Keratinocyte (primary cell): ENCODE results near the gene TCF19. TPM values are rescaled to one million over a fixed set of nuclear protein-coding genes. Genes with fewer than 3 reads are reported as not detected.

ENCODE experiments used
- DNase-seq: peaks from one replicate; pipeline ENCODE4 v3.0.0-alpha.2; 2011; ENCODE audit warnings: low read depth, missing footprints, low spot score
- FAIRE-seq: peaks from 2 replicates; lab custom pipeline; 2011; peaks lifted over from hg19 to GRCh38; lab: Jason Lieb, UNC
- H2AFZ ChIP-seq: 2 replicates; pipeline ENCODE4 v1.6.0; 2012; ENCODE audit warnings: low read length, control low read depth, inconsistent platforms; ENCODE audit not compliant: control insufficient read depth
- H3K27ac ChIP-seq: 2 replicates; pipeline ENCODE4 v1.5.1; 2011; ENCODE audit warnings: low read length; ENCODE audit not compliant: control insufficient read depth, insufficient read depth
- H3K27me3 ChIP-seq: 3 replicates; pipeline ENCODE4 v1.6.0; 2011; ENCODE audit warnings: low read length; ENCODE audit not compliant: control insufficient read depth, insufficient read depth; ENCODE audit errors: extremely low read depth
- H3K36me3 ChIP-seq, 2 experiments: 2 replicates in 1 of 2; 3 replicates in 1 of 2; pipeline ENCODE4 v1.5.1; 2011; ENCODE audit warnings: low read length in 2 of 2, mild to moderate bottlenecking in 1 of 2; ENCODE audit not compliant: control insufficient read depth in 2 of 2, insufficient read depth in 2 of 2; ENCODE audit errors: extremely low read depth in 1 of 2
- H3K4me1 ChIP-seq: 3 replicates; pipeline ENCODE4 v1.5.1; 2011; ENCODE audit warnings: low read length; ENCODE audit not compliant: control insufficient read depth, insufficient read depth; ENCODE audit errors: extremely low read depth
- H3K4me2 ChIP-seq: 3 replicates; pipeline ENCODE4 v1.6.0; 2011; ENCODE audit warnings: low read depth, low read length; ENCODE audit not compliant: control insufficient read depth, insufficient read depth; ENCODE audit errors: extremely low read depth
- H3K4me3 ChIP-seq, 3 experiments: fragments of 200-600 bp in 1 of 3; sonication (generic) in 1 of 3; 2 replicates in 2 of 3; 3 replicates in 1 of 3; pipeline ENCODE4 v1.5.1; 2011 to 2016; ENCODE audit warnings: low read length in 3 of 3, mild to moderate bottlenecking in 3 of 3, control low read depth in 2 of 3, inconsistent platforms in 1 of 3, low read depth in 1 of 3, mixed read lengths in 1 of 3, mixed run types in 1 of 3, moderate library complexity in 1 of 3; ENCODE audit not compliant: control insufficient read depth in 2 of 3, insufficient read depth in 2 of 3; ENCODE audit errors: extremely low read depth in 1 of 3
- H3K79me2 ChIP-seq: 2 replicates; pipeline ENCODE4 v1.6.0; 2012; ENCODE audit warnings: low read length; ENCODE audit not compliant: control insufficient read depth, insufficient read depth
- H3K9ac ChIP-seq: 3 replicates; pipeline ENCODE4 v1.6.0; 2011; ENCODE audit warnings: low read length; ENCODE audit not compliant: control insufficient read depth, insufficient read depth; ENCODE audit errors: extremely low read depth
- H3K9me1 ChIP-seq: 3 replicates; pipeline ENCODE4 v1.6.0; 2011; ENCODE audit warnings: low read length; ENCODE audit not compliant: control insufficient read depth, insufficient read depth; ENCODE audit errors: extremely low read depth
- H3K9me3 ChIP-seq: 2 replicates; pipeline ENCODE4 v1.5.1; 2012; ENCODE audit warnings: low read depth, low read length; ENCODE audit not compliant: control insufficient read depth
- H4K20me1 ChIP-seq: 3 replicates; pipeline ENCODE4 v1.6.0; 2011; ENCODE audit warnings: low read length; ENCODE audit not compliant: control insufficient read depth, insufficient read depth; ENCODE audit errors: extremely low read depth
- EZH2 ChIP-seq: IDR thresholded peaks from one replicate; pipeline ENCODE4 v1.6.1; 2012; ENCODE audit warnings: inconsistent platforms, mild to moderate bottlenecking, low read length, moderate library complexity
- dilution Hi-C: fragments of 300-500 bp; cut with MboI; formaldehyde crosslinking; loops from one replicate; pipeline ENCODE4 v1.7.0; 2020; ENCODE audit warnings: low sequenced_read_pairs; ENCODE audit not compliant: extremely low pct_ligation_motif_present
- polyA plus RNA-seq, 5 experiments: library from polyadenylated mRNA; depleted of rRNA in 3 of 5; stranded (reverse) in 3 of 5; stranded (forward) in 1 of 5; unstranded in 1 of 5; fragments of >200 nt; gene quantifications; 1 replicate in 1 of 5; 2 replicates in 3 of 5; 3 replicates in 1 of 5; pipeline versions ENCODE4 v1.2.1 to v1.2.3, GENCODE V29; 2011 to 2012; ENCODE audit warnings: missing spikeins in 2 of 5, low read depth in 1 of 5, low replicate concordance in 1 of 5
- TF ChIP-seq, protein P1 (sequence below), 3 experiments: IDR thresholded peaks in 1 of 3; conservative IDR thresholded peaks in 1 of 3; optimal IDR thresholded peaks in 1 of 3; 2 replicates in 2 of 3; 3 replicates in 1 of 3; pipeline versions ENCODE3 to v1.5.1; 2011; ENCODE audit warnings: low read length in 3 of 3, mild to moderate bottlenecking in 3 of 3, moderate library complexity in 2 of 3, control low read depth in 1 of 3, inconsistent platforms in 1 of 3; ENCODE audit not compliant: insufficient read depth in 2 of 3; ENCODE audit errors: extremely low read depth in 1 of 3

The TCF19 gene
- polyA plus RNA-seq, 1 donor (not counting 4 experiments of a cell fraction or from before 2014, with no cell fraction given) = 7.4 TPM

DNA sequence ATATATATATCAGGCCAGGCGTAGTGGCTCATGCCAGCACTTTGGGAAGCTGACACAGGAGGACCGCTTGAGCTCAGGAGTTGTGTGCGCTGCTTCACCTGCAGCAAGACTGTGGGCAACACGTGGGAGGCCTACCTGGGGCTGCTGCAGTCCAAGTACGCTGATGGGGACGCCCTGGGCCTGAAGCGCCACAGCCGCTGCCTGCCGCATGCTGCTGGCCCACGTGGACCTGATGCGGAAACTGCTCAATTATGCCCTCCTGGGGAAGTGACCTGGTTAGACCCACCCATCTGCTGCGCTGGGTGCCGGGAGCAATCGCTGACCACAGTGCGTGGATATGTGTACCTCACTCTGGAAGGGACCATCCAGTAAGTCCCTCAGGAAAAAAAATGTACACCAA is 17.7 kb upstream of the TCF19 start:
- H3K36me3 ChIP-seq = peaks cover 2 to 3% of the 10 kb centered on the region in 2 experiments
- no peaks in the 10 kb centered on the region for H3K27me3 ChIP-seq
- H3K9me3 ChIP-seq = no peaks in the 10 kb centered on the region
- H3K4me3 ChIP-seq = no peak overlapping the region
- dilution Hi-C loops = no loop called here
- H3K79me2 ChIP-seq = no peaks in the 10 kb centered on the region
- H3K9me1 ChIP-seq = no peaks in the 10 kb centered on the region
- H3K9ac ChIP-seq = no peak overlapping the region
- FAIRE-seq = no peak
- peaks cover 10% of the 10 kb centered on the region for H3K4me1 ChIP-seq
- H4K20me1 ChIP-seq = no peaks in the 10 kb centered on the region
- no peak overlapping the region for H2AFZ ChIP-seq
- no peak overlapping the region for H3K4me2 ChIP-seq
- DNase-seq = no peak
- H3K27ac ChIP-seq = no peak overlapping the region
- TF ChIP-seq, protein P1, sequence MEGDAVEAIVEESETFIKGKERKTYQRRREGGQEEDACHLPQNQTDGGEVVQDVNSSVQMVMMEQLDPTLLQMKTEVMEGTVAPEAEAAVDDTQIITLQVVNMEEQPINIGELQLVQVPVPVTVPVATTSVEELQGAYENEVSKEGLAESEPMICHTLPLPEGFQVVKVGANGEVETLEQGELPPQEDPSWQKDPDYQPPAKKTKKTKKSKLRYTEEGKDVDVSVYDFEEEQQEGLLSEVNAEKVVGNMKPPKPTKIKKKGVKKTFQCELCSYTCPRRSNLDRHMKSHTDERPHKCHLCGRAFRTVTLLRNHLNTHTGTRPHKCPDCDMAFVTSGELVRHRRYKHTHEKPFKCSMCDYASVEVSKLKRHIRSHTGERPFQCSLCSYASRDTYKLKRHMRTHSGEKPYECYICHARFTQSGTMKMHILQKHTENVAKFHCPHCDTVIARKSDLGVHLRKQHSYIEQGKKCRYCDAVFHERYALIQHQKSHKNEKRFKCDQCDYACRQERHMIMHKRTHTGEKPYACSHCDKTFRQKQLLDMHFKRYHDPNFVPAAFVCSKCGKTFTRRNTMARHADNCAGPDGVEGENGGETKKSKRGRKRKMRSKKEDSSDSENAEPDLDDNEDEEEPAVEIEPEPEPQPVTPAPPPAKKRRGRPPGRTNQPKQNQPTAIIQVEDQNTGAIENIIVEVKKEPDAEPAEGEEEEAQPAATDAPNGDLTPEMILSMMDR (optimal IDR thresholded peaks at IDR 0.05 in 1 of 3, IDR thresholded peaks at IDR 0.05 in 1 of 3, conservative IDR thresholded peaks at IDR 0.05 in 1 of 3; ENCODE audit: extremely low read depth in 1 of 3, insufficient read depth in 2 of 3, low read length in 3 of 3) = no peak
- no peak for TF ChIP-seq EZH2

DNA sequence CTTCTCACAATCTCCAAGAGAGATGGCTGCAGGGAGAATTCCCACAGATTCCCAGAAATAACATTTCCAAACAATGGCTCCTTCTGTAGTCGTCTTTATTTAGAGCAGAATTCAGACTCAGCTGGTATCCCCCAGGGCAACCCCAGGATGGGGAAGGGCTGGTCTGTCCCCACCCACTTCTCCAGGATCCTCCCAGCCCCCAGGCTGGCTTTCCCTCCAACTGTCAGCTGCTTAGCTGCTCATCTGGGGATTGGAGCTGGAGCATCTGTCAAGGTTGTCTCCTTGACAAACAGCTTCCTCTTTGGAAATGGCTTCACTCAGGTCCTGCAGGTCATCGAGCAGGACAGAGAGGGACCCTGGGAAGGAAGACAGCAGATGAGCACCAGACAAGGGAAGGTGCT is 16.0 kb upstream of the TCF19 start:
- dilution Hi-C loops = no loop called here
- H4K20me1 ChIP-seq = no peaks in the 10 kb centered on the region

More for the DNA sequence above, 16.0 kb upstream of the TCF19 start:
- no peak overlapping the region for H3K27ac ChIP-seq
- DNase-seq (no peak), FAIRE-seq (no peak)
- no peaks in the 10 kb centered on the region for H3K9me3 ChIP-seq
- H3K9ac ChIP-seq = no peak overlapping the region
- H2AFZ ChIP-seq = no peak overlapping the region
- TF ChIP-seq, protein P1 (optimal IDR thresholded peaks at IDR 0.05 in 1 of 3, IDR thresholded peaks at IDR 0.05 in 1 of 3, conservative IDR thresholded peaks at IDR 0.05 in 1 of 3; ENCODE audit: extremely low read depth in 1 of 3, insufficient read depth in 2 of 3, low read length in 3 of 3) = no peak
- no peak for TF ChIP-seq EZH2
- no peaks in the 10 kb centered on the region for H3K79me2 ChIP-seq
- peaks cover 10% of the 10 kb centered on the region for H3K4me1 ChIP-seq
- H3K4me3 ChIP-seq = no peak overlapping the region
- peaks cover 2 to 3% of the 10 kb centered on the region in 2 experiments for H3K36me3 ChIP-seq
- H3K9me1 ChIP-seq = no peaks in the 10 kb centered on the region
- H3K4me2 ChIP-seq = no peak overlapping the region
- H3K27me3 ChIP-seq = no peaks in the 10 kb centered on the region
